Erythroblast (primary cell): ENCODE data around the gene TBC1D16.

Experiments used
- GATA1 ChIP-seq: IDR thresholded peaks from 2 replicates; pipeline ENCODE4 v1.6.1; 2011; ENCODE audit warnings: low read depth, mild to moderate bottlenecking, control low read depth, low read length, moderate library complexity
- POLR2A ChIP-seq: IDR thresholded peaks from 2 replicates; pipeline ENCODE4 v1.6.1; 2011; ENCODE audit warnings: mild to moderate bottlenecking, low read length

DNA sequence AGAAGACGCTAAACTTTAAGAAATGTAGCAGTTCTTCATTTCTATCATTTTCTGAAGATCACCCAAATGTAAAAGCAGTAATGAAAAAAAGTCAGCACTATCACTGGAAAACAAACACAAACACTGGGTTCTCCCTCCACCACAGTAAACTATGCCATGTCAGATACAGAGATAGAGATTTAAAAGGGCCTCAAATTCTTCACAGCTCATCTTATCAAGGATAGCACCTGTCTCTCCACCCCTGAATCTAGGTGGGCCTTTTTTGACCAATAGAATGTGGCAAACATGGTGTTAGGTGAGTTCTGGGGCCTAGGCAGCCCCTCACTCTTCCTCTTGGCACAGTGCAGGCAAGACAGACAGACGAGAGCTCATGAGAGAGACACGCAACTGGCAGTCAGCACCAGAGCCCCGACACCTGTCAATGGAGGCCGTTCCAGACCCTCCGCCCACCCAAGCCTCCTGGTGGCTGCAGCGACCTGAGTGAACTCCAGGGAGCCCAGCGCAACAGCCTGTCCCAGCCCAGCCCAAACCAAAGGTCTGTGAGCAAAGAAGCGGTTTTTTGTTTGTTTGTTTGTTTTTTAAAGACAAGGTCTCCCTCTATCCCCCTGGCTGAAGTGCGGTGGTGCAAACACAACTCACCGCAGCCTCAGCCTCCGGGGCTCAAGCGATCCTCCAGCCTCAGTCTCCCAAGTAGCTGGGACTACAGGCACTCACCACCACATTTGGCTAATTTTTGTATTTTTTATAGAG, 79.8 kb downstream of the TBC1D16 start:
- TF ChIP-seq POLR2A (no peak), GATA1 (no peak)
